Calu3 (cell line): Measurements from ENCODE around the gene NUB1. TPM values are rescaled to one million over a fixed set of nuclear protein-coding genes. Genes with fewer than 3 reads are reported as not detected.

Source experiments
- Bru-seq: library from RNA; stranded (reverse); fragments of 400-500 nt; gene quantifications from one replicate; lab custom pipeline; 2021; lab: Mats Ljungman, UMichigan
- BruChase-seq, 2 experiments: library from RNA; stranded (reverse); fragments of 400-500 nt; gene quantifications; one replicate each; lab custom pipeline; 2021; lab: Mats Ljungman, UMichigan
- BruUV-seq: library from RNA; stranded (reverse); fragments of 400-500 nt; replicated peaks from 2 replicates; lab custom pipeline; 2021; lab: Mats Ljungman, UMichigan
- CTCF ChIA-PET: fragments of 300-600 bp; sonication (Branson Sonifier 250); formaldehyde crosslinking; loops from one replicate; lab custom pipeline; 2022; ENCODE audit warnings: antibody characterized with exemption; lab: Charles Lee
- DNase-seq: peaks from one replicate; pipeline ENCODE4 v3.0.0; 2022
- H3K27ac Mint-ChIP-seq: one replicate; pipeline ENCODE4 v1.8.0; 2022; ENCODE audit warnings: mixed read lengths; ENCODE audit not compliant: unreplicated experiment
- H3K27me3 Mint-ChIP-seq: one replicate; pipeline ENCODE4 v1.8.0; 2022; ENCODE audit warnings: mixed read lengths; ENCODE audit not compliant: unreplicated experiment
- H3K36me3 Mint-ChIP-seq: one replicate; pipeline ENCODE4 v1.8.0; 2022; ENCODE audit warnings: mild to moderate bottlenecking, moderate library complexity, mixed read lengths; ENCODE audit not compliant: insufficient read depth, unreplicated experiment
- H3K4me1 Mint-ChIP-seq: one replicate; pipeline ENCODE4 v1.8.0; 2022; ENCODE audit warnings: mild to moderate bottlenecking, low read depth, mixed read lengths; ENCODE audit not compliant: unreplicated experiment
- H3K4me3 Mint-ChIP-seq: one replicate; pipeline ENCODE4 v1.8.0; 2022; ENCODE audit warnings: mild to moderate bottlenecking, low read depth, moderate library complexity, mixed read lengths; ENCODE audit not compliant: unreplicated experiment
- H3K9me3 Mint-ChIP-seq: one replicate; pipeline ENCODE4 v1.8.0; 2022; ENCODE audit warnings: low read depth, mixed read lengths; ENCODE audit not compliant: unreplicated experiment
- CTCF ChIP-seq: fragments of 200-600 bp; IDR thresholded peaks from one replicate; pipeline ENCODE4 v1.8.0; 2022; ENCODE audit warnings: antibody characterized with exemption; ENCODE audit not compliant: unreplicated experiment
- intact Hi-C: fragments of 100-400 bp; cut with micrococcal nuclease; formaldehyde crosslinking; loops from one replicate; pipeline ENCODE4 v1.10.0; 2022; ENCODE audit not compliant: unreplicated experiment
- long read RNA-seq: library from polyadenylated mRNA; stranded (forward); transcript quantifications from one replicate; pipeline ENCODE4 v2.0.0, GENCODE V29; 2022
- total RNA-seq: library from RNA; stranded (reverse); gene quantifications from 2 replicates; pipeline ENCODE4 v1.2.3, GENCODE V29; 2022

NUB1 gene
- 56.2 and 69.2 TPM in 2 replicates for total RNA-seq
- Bru-seq, nascent RNA: percentile 79 among the genes with signal in this experiment
- BruChase-seq, experiment 1, labeled RNA remaining after a 6-hour chase: percentile 85 among the genes with signal in this experiment
- BruChase-seq, experiment 2, labeled RNA remaining after a 2-hour chase: percentile 79 among the genes with signal in this experiment
- long read RNA-seq, transcript NUB1-201 (15 exons, 3,180 nt): major isoform, 14 of 57 reads
- long read RNA-seq, transcript NUB1-203 (9 exons, 1,703 nt): minor isoform, 11 of 57 reads
- long read RNA-seq, partial matches to known transcripts: 12 of 57 reads
- long read RNA-seq, other reads (novel, unspliced or antisense): 16 of 57 reads

GRCh38 chr7:151341357-151342101, at the start of gene NUB1:
Gene NUB1 (plus strand): TSS chr7:151341812. CDS start chr7:151345350, 3,538 bp downstream.
- no peak for TF ChIP-seq CTCF
- DNase-seq: peak; percentile 95
- CTCF ChIA-PET: interaction anchor here (0.7 to 1.7 kb wide), 6 partner anchors 9 to 43 kb away, joined by 3 to 7 read pairs (median 4); no protein-coding TSS in a partner anchor
- BruUV-seq: no TSS peak
- H3K27ac Mint-ChIP-seq: no peak within 1 kb of the TSS
- no peaks in the 10 kb centered on the region for H3K27me3 Mint-ChIP-seq
- H3K9me3 Mint-ChIP-seq: no peaks in the 10 kb centered on the region
- intact Hi-C loops: no loop called here
- peaks cover 32% of the 10 kb centered on the region for H3K36me3 Mint-ChIP-seq
- H3K4me3 Mint-ChIP-seq: peak within 1 kb of the TSS; percentile 70
- H3K4me1 Mint-ChIP-seq: peaks cover 12% of the 10 kb centered on the region

- CTCF ChIA-PET: no interaction called here
- TF ChIP-seq CTCF: no peak
- BruUV-seq: no TSS peak
- no peak for DNase-seq
- Mint-ChIP-seq H3K27ac (no peak overlapping the region), H3K27me3 (peaks cover 44% of the 10 kb centered on the region), H3K9me3 (no peaks in the 10 kb centered on the region), H3K4me3 (no peak overlapping the region), H3K36me3 (no peaks in the 10 kb centered on the region), H3K4me1 (no peaks in the 10 kb centered on the region)
- intact Hi-C loops: no loop called here
These were observed 48.8 kb upstream of the NUB1 start for GRCh38 chr7:151292850-151293249.

- DNase-seq: no peak
- Mint-ChIP-seq H3K27ac (no peak overlapping the region), H3K4me1 (no peaks in the 10 kb centered on the region), H3K36me3 (no peaks in the 10 kb centered on the region), H3K4me3 (no peak overlapping the region), H3K27me3 (peaks cover 78% of the 10 kb centered on the region), H3K9me3 (peaks cover 6% of the 10 kb centered on the region)
- no peak for TF ChIP-seq CTCF
- no TSS peak for BruUV-seq
- CTCF ChIA-PET: no interaction called here
- intact Hi-C loops: no loop called here
These were observed 45.2 kb upstream of the NUB1 start for GRCh38 chr7:151296202-151296992.

- no peaks in the 10 kb centered on the region for H3K4me1 Mint-ChIP-seq
- H3K36me3 Mint-ChIP-seq: peaks cover 3% of the 10 kb centered on the region
- H3K9me3 Mint-ChIP-seq: peaks cover 6% of the 10 kb centered on the region
- peaks cover 89% of the 10 kb centered on the region for H3K27me3 Mint-ChIP-seq
- H3K27ac Mint-ChIP-seq: no peak overlapping the region
- CTCF ChIA-PET: interaction anchor here (0.8 kb wide), 1 partner anchor 43 kb away, joined by 3 read pairs; the partner anchor contains the start of gene NUB1
- no peak for DNase-seq
- intact Hi-C loops: no loop called here
- TF ChIP-seq CTCF: no peak
- no peak overlapping the region for H3K4me3 Mint-ChIP-seq
- no TSS peak for BruUV-seq
These were observed 42.8 kb upstream of the NUB1 start for GRCh38 chr7:151298765-151299164.
